Measurements from ENCODE around the gene NPW.

Gene NPW

GRCh38 chr16:2058872-2059271, 39.3 kb downstream of the NPW start:
- in situ Hi-C loops (cut with HindIII; ENCODE audit: low sequenced_read_pairs), result no loop called here
- DNase-seq (ENCODE audit: low read depth, low spot score), result no peak
- H3K4me3 ChIP-seq (ENCODE audit: low read depth, low read length), result no peak overlapping the region
- no peak for TF ChIP-seq CTCF (IDR thresholded peaks at IDR 0.05; ENCODE audit: low read depth, low read length)

- no peak for TF ChIP-seq CTCF (IDR thresholded peaks at IDR 0.05; ENCODE audit: low read depth, low read length)
- no peak overlapping the region for H3K4me3 ChIP-seq (ENCODE audit: low read depth, low read length)
- in situ Hi-C loops (cut with HindIII; ENCODE audit: low sequenced_read_pairs), result no loop called here
- DNase-seq (ENCODE audit: low read depth, low spot score), result no peak
Observed at GRCh38 chr16:2060346-2060745, 40.8 kb downstream of the NPW start.

GRCh38 chr16:2061023-2061422, 41.4 kb downstream of the NPW start:
- in situ Hi-C loops (cut with HindIII; ENCODE audit: low sequenced_read_pairs), result no loop called here
- TF ChIP-seq CTCF (IDR thresholded peaks at IDR 0.05; ENCODE audit: low read depth, low read length), result no peak

GRCh38 chr16:2061526-2061925, 41.9 kb downstream of the NPW start:
- in situ Hi-C loops (cut with HindIII; ENCODE audit: low sequenced_read_pairs), result no loop called here
- no peak overlapping the region for H3K4me3 ChIP-seq (ENCODE audit: low read depth, low read length)
- no peak for TF ChIP-seq CTCF (IDR thresholded peaks at IDR 0.05; ENCODE audit: low read depth, low read length)
- DNase-seq (ENCODE audit: low read depth, low spot score), result no peak

More at GRCh38 chr16:2061023-2061422, 41.4 kb downstream of the NPW start:
- no peak overlapping the region for H3K4me3 ChIP-seq (ENCODE audit: low read depth, low read length)
- DNase-seq (ENCODE audit: low read depth, low spot score), result no peak

- in situ Hi-C loops (cut with HindIII; ENCODE audit: low sequenced_read_pairs), result no loop called here
- no peak for DNase-seq (ENCODE audit: low read depth, low spot score)
- no peak overlapping the region for H3K4me3 ChIP-seq (ENCODE audit: low read depth, low read length)
- TF ChIP-seq CTCF (IDR thresholded peaks at IDR 0.05; ENCODE audit: low read depth, low read length), result no peak
Observed at GRCh38 chr16:2062801-2063200, 43.2 kb downstream of the NPW start.

- H3K4me3 ChIP-seq (ENCODE audit: low read depth, low read length), result no peak overlapping the region
- TF ChIP-seq CTCF (IDR thresholded peaks at IDR 0.05; ENCODE audit: low read depth, low read length), result no peak
- no peak for DNase-seq (ENCODE audit: low read depth, low spot score)
- in situ Hi-C loops (cut with HindIII; ENCODE audit: low sequenced_read_pairs), result no loop called here
Observed at GRCh38 chr16:2063861-2064260, 44.3 kb downstream of the NPW start.

- no peak overlapping the region for H3K4me3 ChIP-seq (ENCODE audit: low read depth, low read length)
- TF ChIP-seq CTCF (IDR thresholded peaks at IDR 0.05; ENCODE audit: low read depth, low read length), result no peak
- DNase-seq (ENCODE audit: low read depth, low spot score), result no peak
- in situ Hi-C loops (cut with HindIII; ENCODE audit: low sequenced_read_pairs), result no loop called here
Observed at GRCh38 chr16:2064368-2064945, 44.9 kb downstream of the NPW start.
